ENCODE data around the gene BTBD16.

Gene BTBD16

GRCh38 chr10:122293961-122294380, 22.9 kb downstream of the BTBD16 start:
- H3K4me3 ChIP-seq (ENCODE audit: low read depth, low read length): no peak overlapping the region
- H3K27ac ChIP-seq: no peak overlapping the region
- H3K36me3 ChIP-seq: no peaks in the 10 kb centered on the region
- no peak for DNase-seq
- no peak for TF ChIP-seq CTCF (IDR thresholded peaks at IDR 0.05; ENCODE audit: low read depth, low read length)
- no peaks in the 10 kb centered on the region for H3K27me3 ChIP-seq (ENCODE audit: insufficient read depth, low read depth, severe bottlenecking)
- no peaks in the 10 kb centered on the region for H3K9me3 ChIP-seq (ENCODE audit: severe bottlenecking)

- DNase-seq: no peak
- TF ChIP-seq CTCF (IDR thresholded peaks at IDR 0.05; ENCODE audit: low read depth, low read length): no peak
- Histone ChIP-seq H3K4me3 (ENCODE audit: low read depth, low read length) (no peak overlapping the region), H3K9me3 (ENCODE audit: severe bottlenecking) (no peaks in the 10 kb centered on the region), H3K36me3 (no peaks in the 10 kb centered on the region), H3K27ac (no peak overlapping the region), H3K27me3 (ENCODE audit: insufficient read depth, low read depth, severe bottlenecking) (no peaks in the 10 kb centered on the region)
Observed at GRCh38 chr10:122294511-122295450, 23.7 kb downstream of the BTBD16 start.

GRCh38 chr10:122295451-122295809, 24.3 kb downstream of the BTBD16 start:
- H3K9me3 ChIP-seq (ENCODE audit: severe bottlenecking): no peaks in the 10 kb centered on the region
- no peak for DNase-seq
- H3K4me3 ChIP-seq (ENCODE audit: low read depth, low read length): no peak overlapping the region
- no peaks in the 10 kb centered on the region for H3K27me3 ChIP-seq (ENCODE audit: insufficient read depth, low read depth, severe bottlenecking)
- no peaks in the 10 kb centered on the region for H3K36me3 ChIP-seq
- H3K27ac ChIP-seq: no peak overlapping the region
- no peak for TF ChIP-seq CTCF (IDR thresholded peaks at IDR 0.05; ENCODE audit: low read depth, low read length)

GRCh38 chr10:122296363-122297120, 25.4 kb downstream of the BTBD16 start:
- no peak for TF ChIP-seq CTCF (IDR thresholded peaks at IDR 0.05; ENCODE audit: low read depth, low read length)
- H3K27ac ChIP-seq: no peak overlapping the region
- H3K36me3 ChIP-seq: no peaks in the 10 kb centered on the region
- no peaks in the 10 kb centered on the region for H3K27me3 ChIP-seq (ENCODE audit: insufficient read depth, low read depth, severe bottlenecking)
- no peak overlapping the region for H3K4me3 ChIP-seq (ENCODE audit: low read depth, low read length)
- H3K9me3 ChIP-seq (ENCODE audit: severe bottlenecking): no peaks in the 10 kb centered on the region
- no peak for DNase-seq

- Histone ChIP-seq H3K4me3 (ENCODE audit: low read depth, low read length) (no peak overlapping the region), H3K9me3 (ENCODE audit: severe bottlenecking) (no peaks in the 10 kb centered on the region), H3K36me3 (no peaks in the 10 kb centered on the region), H3K27ac (no peak overlapping the region), H3K27me3 (ENCODE audit: insufficient read depth, low read depth, severe bottlenecking) (no peaks in the 10 kb centered on the region)
- no peak for TF ChIP-seq CTCF (IDR thresholded peaks at IDR 0.05; ENCODE audit: low read depth, low read length)
- DNase-seq: no peak
Observed at GRCh38 chr10:122297583-122297982, 26.5 kb downstream of the BTBD16 start.
